Caco-2 (cell line): Measurements from ENCODE around the gene ANKRD44. TPM values are rescaled to one million over a fixed set of nuclear protein-coding genes. Genes with fewer than 3 reads are reported as not detected.

Source experiments
- BruUV-seq: library from RNA; stranded (reverse); fragments of 400-500 nt; replicated peaks from 2 replicates; lab custom pipeline; 2021; lab: Mats Ljungman, UMichigan
- CTCF ChIA-PET: fragments of 300-600 bp; sonication (Branson Sonifier 250); formaldehyde crosslinking; loops from one replicate; lab custom pipeline; 2022; ENCODE audit warnings: antibody characterized with exemption; lab: Charles Lee
- POLR2A ChIA-PET: fragments of 300-600 bp; sonication (Branson Sonifier 250); formaldehyde crosslinking; loops from one replicate; lab custom pipeline; 2022; ENCODE audit warnings: antibody characterized with exemption; lab: Charles Lee
- DNase-seq, 2 experiments: peaks; one replicate each; pipeline versions ENCODE4 v3.0.0 to v3.0.0-alpha.2; 2020 to 2022
- H3K27me3 ChIP-seq: replicated peaks from 2 replicates; pipeline ENCODE4 v1.6.0; 2011; ENCODE audit warnings: low read length; ENCODE audit not compliant: control insufficient read depth, insufficient read depth
- H3K36me3 ChIP-seq: 2 replicates; pipeline ENCODE4 v1.5.1; 2011; ENCODE audit warnings: low read length; ENCODE audit not compliant: control insufficient read depth, insufficient read depth
- H3K4me1 ChIP-seq: fragments of 250-450 bp; sonication (Bioruptor Pico); 2 replicates; pipeline ENCODE4 v1.5.1; 2020; ENCODE audit warnings: mild to moderate bottlenecking
- H3K4me3 ChIP-seq: 2 replicates; pipeline ENCODE4 v1.5.1; 2011; ENCODE audit warnings: low read depth, mild to moderate bottlenecking, control low read depth, low read length
- H3K9me3 ChIP-seq: fragments of 250-450 bp; sonication (Bioruptor Pico); 2 replicates; pipeline ENCODE4 v1.5.1; 2020; ENCODE audit warnings: mild to moderate bottlenecking, moderate library complexity
- H3K27ac Mint-ChIP-seq: one replicate; pipeline ENCODE4 v1.8.0; 2022; ENCODE audit warnings: mixed read lengths; ENCODE audit not compliant: unreplicated experiment
- H3K27me3 Mint-ChIP-seq: one replicate; pipeline ENCODE4 v1.8.0; 2022; ENCODE audit warnings: mixed read lengths; ENCODE audit not compliant: insufficient read depth, unreplicated experiment
- H3K36me3 Mint-ChIP-seq: one replicate; pipeline ENCODE4 v1.8.0; 2022; ENCODE audit warnings: mild to moderate bottlenecking, mixed read lengths; ENCODE audit not compliant: insufficient read depth, unreplicated experiment
- H3K4me1 Mint-ChIP-seq: one replicate; pipeline ENCODE4 v1.8.0; 2022; ENCODE audit warnings: low read depth, mixed read lengths; ENCODE audit not compliant: unreplicated experiment
- H3K4me3 Mint-ChIP-seq: one replicate; pipeline ENCODE4 v1.8.0; 2022; ENCODE audit warnings: mild to moderate bottlenecking, moderate library complexity, mixed read lengths; ENCODE audit not compliant: unreplicated experiment
- H3K9me3 Mint-ChIP-seq: one replicate; pipeline ENCODE4 v1.8.0; 2022; ENCODE audit warnings: mixed read lengths; ENCODE audit not compliant: unreplicated experiment
- CTCF ChIP-seq, 2 experiments: fragments of 200-600 bp in 1 of 2; IDR thresholded peaks; 1 replicate in 1 of 2; 2 replicates in 1 of 2; pipeline versions ENCODE4 v1.5.1 to v1.8.0; 2011 to 2022; ENCODE audit warnings: antibody characterized with exemption in 1 of 2, control low read depth in 1 of 2, inconsistent platforms in 1 of 2, low read depth in 1 of 2, low read length in 1 of 2, mild to moderate bottlenecking in 1 of 2, moderate library complexity in 1 of 2; ENCODE audit not compliant: insufficient read depth in 1 of 2, severe bottlenecking in 1 of 2, unreplicated experiment in 1 of 2
- intact Hi-C: fragments of 100-400 bp; cut with micrococcal nuclease; formaldehyde crosslinking; loops from one replicate; pipeline ENCODE4 v1.10.0; 2022; ENCODE audit not compliant: unreplicated experiment
- total RNA-seq: library from RNA; stranded (reverse); gene quantifications from 2 replicates; pipeline ENCODE4 v1.2.3, GENCODE V29; 2022

ANKRD44 gene
- total RNA-seq, 1 experiment from 2014 or later, result 1.0 TPM

- intact Hi-C loops, result no loop called here
- Histone ChIP-seq H3K36me3 (no peaks in the 10 kb centered on the region), H3K27me3 (no peaks in the 10 kb centered on the region), H3K9me3 (no peaks in the 10 kb centered on the region), H3K4me1 (0 out of 2 replicates have a peak, but pooled peaks cover 8% of the 10 kb centered on the region), H3K4me3 (no peak overlapping the region)
- Mint-ChIP-seq H3K9me3 (no peaks in the 10 kb centered on the region), H3K27me3 (peaks cover 17% of the 10 kb centered on the region), H3K4me1 (peaks cover 8% of the 10 kb centered on the region), H3K4me3 (no peak overlapping the region), H3K27ac (no peak overlapping the region), H3K36me3 (no peaks in the 10 kb centered on the region)
- TF ChIP-seq CTCF (IDR thresholded peaks at IDR 0.05; ENCODE audit: insufficient read depth in 1 of 2, low read depth in 1 of 2, low read length in 1 of 2, severe bottlenecking in 1 of 2, unreplicated experiment in 1 of 2), result no peak
- ChIA-PET POLR2A (no interaction called here), CTCF (no interaction called here)
- no TSS peak for BruUV-seq
- no peak for DNase-seq
Observed at GRCh38 chr2:197315371-197315770, 4.8 kb upstream of the ANKRD44 start.

GRCh38 chr2:197312186-197312585 lies 1.6 kb upstream of the ANKRD44 start:
- ChIA-PET CTCF (no interaction called here), POLR2A (no interaction called here)
- intact Hi-C loops, result no loop called here
- no peak for DNase-seq
- peaks cover 8% of the 10 kb centered on the region; the same call in 1 of the 2 replicates for H3K4me1 ChIP-seq
- H3K27me3 ChIP-seq, result no peaks in the 10 kb centered on the region
- Mint-ChIP-seq H3K4me3 (no peak overlapping the region), H3K36me3 (no peaks in the 10 kb centered on the region), H3K27me3 (peaks cover 17% of the 10 kb centered on the region), H3K27ac (no peak overlapping the region), H3K9me3 (no peaks in the 10 kb centered on the region), H3K4me1 (peaks cover 8% of the 10 kb centered on the region)
- TF ChIP-seq CTCF (IDR thresholded peaks at IDR 0.05; ENCODE audit: insufficient read depth in 1 of 2, low read depth in 1 of 2, low read length in 1 of 2, severe bottlenecking in 1 of 2, unreplicated experiment in 1 of 2), result no peak
- no TSS peak for BruUV-seq
- no peaks in the 10 kb centered on the region for H3K9me3 ChIP-seq
- H3K36me3 ChIP-seq, result no peaks in the 10 kb centered on the region
- no peak overlapping the region for H3K4me3 ChIP-seq

- H3K27me3 ChIP-seq, result no peaks in the 10 kb centered on the region
- no peaks in the 10 kb centered on the region for H3K9me3 Mint-ChIP-seq
- no peak overlapping the region for H3K27ac Mint-ChIP-seq
- no peaks in the 10 kb centered on the region for H3K36me3 Mint-ChIP-seq
- peak overlapping the region; percentile 78 for H3K4me3 Mint-ChIP-seq
- ChIA-PET CTCF (no interaction called here), POLR2A (no interaction called here)
- H3K4me1 ChIP-seq, result peaks cover 8% of the 10 kb centered on the region; the same call in 1 of the 2 replicates
- H3K9me3 ChIP-seq, result no peaks in the 10 kb centered on the region
- DNase-seq, result no peak
- no peak for TF ChIP-seq CTCF (IDR thresholded peaks at IDR 0.05; ENCODE audit: insufficient read depth in 1 of 2, low read depth in 1 of 2, low read length in 1 of 2, severe bottlenecking in 1 of 2, unreplicated experiment in 1 of 2)
- no TSS peak for BruUV-seq
- H3K4me1 Mint-ChIP-seq, result peaks cover 8% of the 10 kb centered on the region
- H3K27me3 Mint-ChIP-seq, result peaks cover 17% of the 10 kb centered on the region
- intact Hi-C loops, result loop anchor here (1.0 to 2.0 kb wide), 2 partner anchors 67 to 120 kb away; no protein-coding TSS in a partner anchor
- no peak overlapping the region; the same call in 1 of the 2 replicates for H3K4me3 ChIP-seq
- no peaks in the 10 kb centered on the region for H3K36me3 ChIP-seq
Observed at GRCh38 chr2:197311421-197312033, 947 bp upstream of the ANKRD44 start.
